H1 (cell line): Measurements from ENCODE around the gene CHRNG. TPM values are rescaled to one million over a fixed set of nuclear protein-coding genes. Genes with fewer than 3 reads are reported as not detected.

Source experiments
- CHD7 ChIP-seq: fragments of 300-600 bp; sonication (generic); IDR thresholded peaks from 2 replicates; pipeline ENCODE4 v1.7.1; 2012; ENCODE audit warnings: low read length, moderate library complexity, mild to moderate bottlenecking, inconsistent platforms; ENCODE audit not compliant: insufficient replicate concordance
- USF2 ChIP-seq: IDR thresholded peaks from 2 replicates; pipeline ENCODE4 v1.6.1; 2011; ENCODE audit warnings: low read length, improper control_type of control experiment
- polyA plus RNA-seq, 7 experiments: library from polyadenylated mRNA; depleted of rRNA in 3 of 7; stranded (reverse) in 5 of 7; unstranded in 2 of 7; fragments of >200 nt in 5 of 7; fragments of 200-250 nt in 2 of 7; gene quantifications; 1 replicate in 5 of 7; 2 replicates in 1 of 7; 4 replicates in 1 of 7; pipeline versions ENCODE4 v1.2.1 to v1.2.3, GENCODE V29; 2011 to 2013; ENCODE audit warnings: missing spikeins in 2 of 7, mixed read lengths in 2 of 7
- total RNA-seq: library from RNA; stranded (reverse); fragmentation: NEBNext Ultra II Directional; extraction: Animal tissue kit (Norgen Biotek cat#: 25700); gene quantifications from 2 replicates; pipeline ENCODE4 v1.2.1, GENCODE V29; 2021

The CHRNG gene
- total and polyA plus RNA-seq, 2 of the 8 experiments (the other 6 are each of a cell fraction or from before 2014, with no cell fraction given), result 0.05 TPM; not detected in 1

- TF ChIP-seq CHD7 (no peak), USF2 (no peak)
These were observed 39.1 kb downstream of the CHRNG start (continued) for GRCh38 chr2:232578626-232579025.
